Keratinocyte (primary cell): ENCODE measurements around the gene SS18L1. TPM values are rescaled to one million over a fixed set of nuclear protein-coding genes. Genes with fewer than 3 reads are reported as not detected.
"Not testable (repeated sequence)": the region's sequence is repeated elsewhere in the genome, so short reads cannot be mapped to it uniquely, and the experiment has no call there.

Experiments used
- DNase-seq: peaks from one replicate; pipeline ENCODE4 v3.0.0-alpha.2; 2011; ENCODE audit warnings: low read depth, missing footprints, low spot score
- FAIRE-seq: peaks from 2 replicates; lab custom pipeline; 2011; peaks lifted over from hg19 to GRCh38; lab: Jason Lieb, UNC
- H2AFZ ChIP-seq: 2 replicates; pipeline ENCODE4 v1.6.0; 2012; ENCODE audit warnings: low read length, control low read depth, inconsistent platforms; ENCODE audit not compliant: control insufficient read depth
- H3K27ac ChIP-seq: 2 replicates; pipeline ENCODE4 v1.5.1; 2011; ENCODE audit warnings: low read length; ENCODE audit not compliant: control insufficient read depth, insufficient read depth
- H3K27me3 ChIP-seq: 3 replicates; pipeline ENCODE4 v1.6.0; 2011; ENCODE audit warnings: low read length; ENCODE audit not compliant: control insufficient read depth, insufficient read depth; ENCODE audit errors: extremely low read depth
- H3K36me3 ChIP-seq, 2 experiments: 2 replicates in 1 of 2; 3 replicates in 1 of 2; pipeline ENCODE4 v1.5.1; 2011; ENCODE audit warnings: low read length in 2 of 2, mild to moderate bottlenecking in 1 of 2; ENCODE audit not compliant: control insufficient read depth in 2 of 2, insufficient read depth in 2 of 2; ENCODE audit errors: extremely low read depth in 1 of 2
- H3K4me1 ChIP-seq: 3 replicates; pipeline ENCODE4 v1.5.1; 2011; ENCODE audit warnings: low read length; ENCODE audit not compliant: control insufficient read depth, insufficient read depth; ENCODE audit errors: extremely low read depth
- H3K4me2 ChIP-seq: 3 replicates; pipeline ENCODE4 v1.6.0; 2011; ENCODE audit warnings: low read depth, low read length; ENCODE audit not compliant: control insufficient read depth, insufficient read depth; ENCODE audit errors: extremely low read depth
- H3K4me3 ChIP-seq, 3 experiments: fragments of 200-600 bp in 1 of 3; sonication (generic) in 1 of 3; 2 replicates in 2 of 3; 3 replicates in 1 of 3; pipeline ENCODE4 v1.5.1; 2011 to 2016; ENCODE audit warnings: low read length in 3 of 3, mild to moderate bottlenecking in 3 of 3, control low read depth in 2 of 3, inconsistent platforms in 1 of 3, low read depth in 1 of 3, mixed read lengths in 1 of 3, mixed run types in 1 of 3, moderate library complexity in 1 of 3; ENCODE audit not compliant: control insufficient read depth in 2 of 3, insufficient read depth in 2 of 3; ENCODE audit errors: extremely low read depth in 1 of 3
- H3K79me2 ChIP-seq: 2 replicates; pipeline ENCODE4 v1.6.0; 2012; ENCODE audit warnings: low read length; ENCODE audit not compliant: control insufficient read depth, insufficient read depth
- H3K9ac ChIP-seq: 3 replicates; pipeline ENCODE4 v1.6.0; 2011; ENCODE audit warnings: low read length; ENCODE audit not compliant: control insufficient read depth, insufficient read depth; ENCODE audit errors: extremely low read depth
- H3K9me1 ChIP-seq: 3 replicates; pipeline ENCODE4 v1.6.0; 2011; ENCODE audit warnings: low read length; ENCODE audit not compliant: control insufficient read depth, insufficient read depth; ENCODE audit errors: extremely low read depth
- H3K9me3 ChIP-seq: 2 replicates; pipeline ENCODE4 v1.5.1; 2012; ENCODE audit warnings: low read depth, low read length; ENCODE audit not compliant: control insufficient read depth
- H4K20me1 ChIP-seq: 3 replicates; pipeline ENCODE4 v1.6.0; 2011; ENCODE audit warnings: low read length; ENCODE audit not compliant: control insufficient read depth, insufficient read depth; ENCODE audit errors: extremely low read depth
- EZH2 ChIP-seq: IDR thresholded peaks from one replicate; pipeline ENCODE4 v1.6.1; 2012; ENCODE audit warnings: inconsistent platforms, mild to moderate bottlenecking, low read length, moderate library complexity
- dilution Hi-C: fragments of 300-500 bp; cut with MboI; formaldehyde crosslinking; loops from one replicate; pipeline ENCODE4 v1.7.0; 2020; ENCODE audit warnings: low sequenced_read_pairs; ENCODE audit not compliant: extremely low pct_ligation_motif_present
- polyA plus RNA-seq, 5 experiments: library from polyadenylated mRNA; depleted of rRNA in 3 of 5; stranded (reverse) in 3 of 5; stranded (forward) in 1 of 5; unstranded in 1 of 5; fragments of >200 nt; gene quantifications; 1 replicate in 1 of 5; 2 replicates in 3 of 5; 3 replicates in 1 of 5; pipeline versions ENCODE4 v1.2.1 to v1.2.3, GENCODE V29; 2011 to 2012; ENCODE audit warnings: missing spikeins in 2 of 5, low read depth in 1 of 5, low replicate concordance in 1 of 5
- TF ChIP-seq, protein P1 (sequence below), 3 experiments: IDR thresholded peaks in 1 of 3; conservative IDR thresholded peaks in 1 of 3; optimal IDR thresholded peaks in 1 of 3; 2 replicates in 2 of 3; 3 replicates in 1 of 3; pipeline versions ENCODE3 to v1.5.1; 2011; ENCODE audit warnings: low read length in 3 of 3, mild to moderate bottlenecking in 3 of 3, moderate library complexity in 2 of 3, control low read depth in 1 of 3, inconsistent platforms in 1 of 3; ENCODE audit not compliant: insufficient read depth in 2 of 3; ENCODE audit errors: extremely low read depth in 1 of 3

SS18L1 gene
- polyA plus RNA-seq, 1 donor (not counting 4 experiments of a cell fraction or from before 2014, with no cell fraction given), result 9.4 TPM

DNA sequence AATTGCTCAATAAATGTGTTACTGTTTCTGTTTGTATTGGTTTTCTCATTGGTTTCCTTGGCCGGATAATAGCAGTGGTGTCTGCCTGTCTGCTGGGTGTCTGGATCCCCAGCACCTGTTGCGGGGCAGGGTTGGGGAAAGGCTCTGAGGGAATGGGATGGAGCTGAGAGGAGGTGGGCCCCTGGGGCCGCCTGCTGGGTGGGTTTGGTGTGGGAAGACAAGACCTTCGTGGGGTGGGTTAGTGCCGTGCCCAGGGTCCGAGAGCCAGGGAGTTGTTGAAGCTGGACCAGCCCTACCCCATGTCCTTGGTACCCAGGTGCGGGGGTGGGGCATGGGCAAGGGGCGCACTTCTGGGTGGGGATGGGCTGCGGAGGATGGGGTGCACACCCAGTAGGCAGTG, 4.0 kb downstream of the SS18L1 start:
- no peaks in the 10 kb centered on the region for H3K27me3 ChIP-seq
- H3K9ac ChIP-seq, result no peak overlapping the region
- H3K4me3 ChIP-seq, result no peak overlapping the region
- DNase-seq (no peak), FAIRE-seq (no peak)
- H3K36me3 ChIP-seq, result peaks cover 3 to 8% of the 10 kb centered on the region in 2 experiments
- peaks cover 55% of the 10 kb centered on the region for H4K20me1 ChIP-seq
- no peak overlapping the region for H3K4me2 ChIP-seq
- peaks cover 78% of the 10 kb centered on the region for H3K79me2 ChIP-seq
- dilution Hi-C loops, result no loop called here
- TF ChIP-seq EZH2, result no peak
- TF ChIP-seq, protein P1, sequence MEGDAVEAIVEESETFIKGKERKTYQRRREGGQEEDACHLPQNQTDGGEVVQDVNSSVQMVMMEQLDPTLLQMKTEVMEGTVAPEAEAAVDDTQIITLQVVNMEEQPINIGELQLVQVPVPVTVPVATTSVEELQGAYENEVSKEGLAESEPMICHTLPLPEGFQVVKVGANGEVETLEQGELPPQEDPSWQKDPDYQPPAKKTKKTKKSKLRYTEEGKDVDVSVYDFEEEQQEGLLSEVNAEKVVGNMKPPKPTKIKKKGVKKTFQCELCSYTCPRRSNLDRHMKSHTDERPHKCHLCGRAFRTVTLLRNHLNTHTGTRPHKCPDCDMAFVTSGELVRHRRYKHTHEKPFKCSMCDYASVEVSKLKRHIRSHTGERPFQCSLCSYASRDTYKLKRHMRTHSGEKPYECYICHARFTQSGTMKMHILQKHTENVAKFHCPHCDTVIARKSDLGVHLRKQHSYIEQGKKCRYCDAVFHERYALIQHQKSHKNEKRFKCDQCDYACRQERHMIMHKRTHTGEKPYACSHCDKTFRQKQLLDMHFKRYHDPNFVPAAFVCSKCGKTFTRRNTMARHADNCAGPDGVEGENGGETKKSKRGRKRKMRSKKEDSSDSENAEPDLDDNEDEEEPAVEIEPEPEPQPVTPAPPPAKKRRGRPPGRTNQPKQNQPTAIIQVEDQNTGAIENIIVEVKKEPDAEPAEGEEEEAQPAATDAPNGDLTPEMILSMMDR (optimal IDR thresholded peaks at IDR 0.05 in 1 of 3, IDR thresholded peaks at IDR 0.05 in 1 of 3, conservative IDR thresholded peaks at IDR 0.05 in 1 of 3; ENCODE audit: extremely low read depth in 1 of 3, insufficient read depth in 2 of 3, low read length in 3 of 3), result no peak
- peaks cover 22% of the 10 kb centered on the region for H3K9me1 ChIP-seq
- H3K4me1 ChIP-seq, result peaks cover 34% of the 10 kb centered on the region
- no peak overlapping the region for H2AFZ ChIP-seq
- H3K9me3 ChIP-seq, result no peaks in the 10 kb centered on the region
- no peak overlapping the region for H3K27ac ChIP-seq

DNA sequence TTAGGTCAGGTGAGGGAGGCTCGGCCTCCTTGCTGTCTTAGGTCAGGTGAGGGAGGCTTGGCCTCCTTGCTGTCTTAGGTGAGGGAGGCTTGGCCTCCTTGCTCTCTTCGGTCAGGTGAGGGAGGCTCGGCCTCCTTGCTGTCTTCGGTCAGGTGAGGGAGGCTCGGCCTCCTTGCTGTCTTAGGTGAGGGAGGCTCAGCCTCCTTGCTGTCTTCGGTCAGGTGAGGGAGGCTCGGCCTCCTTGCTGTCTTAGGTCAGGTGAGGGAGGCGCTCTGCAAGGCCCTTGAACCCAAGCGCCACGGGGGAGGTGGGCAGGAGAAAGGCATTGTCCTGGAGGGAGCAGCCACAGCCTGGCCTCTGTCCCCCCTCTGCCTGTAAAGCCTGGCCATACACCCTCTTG, 4.8 kb downstream of the SS18L1 start:
- H3K4me1 ChIP-seq, result peaks cover 34% of the 10 kb centered on the region
- dilution Hi-C loops, H3K4me2 ChIP-seq, H3K27me3 ChIP-seq, H3K9me3 ChIP-seq, H3K4me3 ChIP-seq, H3K9ac ChIP-seq, FAIRE-seq, H3K27ac ChIP-seq, DNase-seq, H2AFZ ChIP-seq: not testable (repeated sequence)
- peaks cover 55% of the 10 kb centered on the region for H4K20me1 ChIP-seq
- peaks cover 77% of the 10 kb centered on the region for H3K79me2 ChIP-seq
- H3K36me3 ChIP-seq, result peaks cover 3 to 10% of the 10 kb centered on the region in 2 experiments
- H3K9me1 ChIP-seq, result peaks cover 22% of the 10 kb centered on the region

- Histone ChIP-seq H2AFZ (no peak overlapping the region), H3K9ac (peak overlapping the region; percentile 5), H3K4me3 (peak overlapping the region in 1 of 3 experiments; percentile 14), H3K9me1 (peaks cover 22% of the 10 kb centered on the region), H3K4me2 (peak overlapping the region; percentile 49), H3K27ac (no peak overlapping the region), H3K9me3 (no peaks in the 10 kb centered on the region), H3K27me3 (no peaks in the 10 kb centered on the region), H4K20me1 (peaks cover 56% of the 10 kb centered on the region), H3K36me3 (peaks cover 3 to 10% of the 10 kb centered on the region in 2 experiments), H3K79me2 (peaks cover 81% of the 10 kb centered on the region), H3K4me1 (peaks cover 34% of the 10 kb centered on the region)
- TF ChIP-seq, protein P1 (optimal IDR thresholded peaks at IDR 0.05 in 1 of 3, IDR thresholded peaks at IDR 0.05 in 1 of 3, conservative IDR thresholded peaks at IDR 0.05 in 1 of 3; ENCODE audit: extremely low read depth in 1 of 3, insufficient read depth in 2 of 3, low read length in 3 of 3), result no peak
- no peak for TF ChIP-seq EZH2
- no peak for DNase-seq
- dilution Hi-C loops, result no loop called here
- FAIRE-seq, result no peak
These were observed 5.3 kb downstream of the SS18L1 start for GRCh38 chr20:62148908-62149314.
